Measurements from ENCODE around the gene ZFYVE9.

DNA sequence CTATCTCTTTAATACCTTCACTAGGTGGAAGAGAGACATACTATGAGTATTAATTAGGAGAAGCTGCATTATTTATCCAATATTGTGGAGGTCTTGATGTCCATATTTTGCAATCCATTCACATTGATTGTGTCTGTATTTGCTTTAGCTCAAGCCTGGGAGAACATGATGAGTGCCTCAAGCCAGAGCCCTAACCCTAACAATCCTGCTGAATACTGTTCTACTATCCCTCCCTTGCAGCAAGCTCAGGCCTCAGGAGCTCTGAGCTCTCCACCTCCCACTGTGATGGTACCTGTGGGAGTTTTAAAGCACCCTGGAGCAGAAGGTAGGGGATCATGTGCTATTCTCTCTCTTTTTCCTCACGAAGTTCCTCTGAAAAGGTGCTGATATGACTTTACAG lies 124.6 kb downstream of the ZFYVE9 start:
- TF ChIP-seq POLR2AphosphoS5 (IDR thresholded peaks at IDR 0.05; ENCODE audit: low read depth, low read length) (no peak), REST (IDR thresholded peaks at IDR 0.05; ENCODE audit: insufficient read depth in 1 of 2, low read depth in 2 of 2, low read length in 1 of 2) (no peak)
- TF ChIP-seq, protein P1, sequence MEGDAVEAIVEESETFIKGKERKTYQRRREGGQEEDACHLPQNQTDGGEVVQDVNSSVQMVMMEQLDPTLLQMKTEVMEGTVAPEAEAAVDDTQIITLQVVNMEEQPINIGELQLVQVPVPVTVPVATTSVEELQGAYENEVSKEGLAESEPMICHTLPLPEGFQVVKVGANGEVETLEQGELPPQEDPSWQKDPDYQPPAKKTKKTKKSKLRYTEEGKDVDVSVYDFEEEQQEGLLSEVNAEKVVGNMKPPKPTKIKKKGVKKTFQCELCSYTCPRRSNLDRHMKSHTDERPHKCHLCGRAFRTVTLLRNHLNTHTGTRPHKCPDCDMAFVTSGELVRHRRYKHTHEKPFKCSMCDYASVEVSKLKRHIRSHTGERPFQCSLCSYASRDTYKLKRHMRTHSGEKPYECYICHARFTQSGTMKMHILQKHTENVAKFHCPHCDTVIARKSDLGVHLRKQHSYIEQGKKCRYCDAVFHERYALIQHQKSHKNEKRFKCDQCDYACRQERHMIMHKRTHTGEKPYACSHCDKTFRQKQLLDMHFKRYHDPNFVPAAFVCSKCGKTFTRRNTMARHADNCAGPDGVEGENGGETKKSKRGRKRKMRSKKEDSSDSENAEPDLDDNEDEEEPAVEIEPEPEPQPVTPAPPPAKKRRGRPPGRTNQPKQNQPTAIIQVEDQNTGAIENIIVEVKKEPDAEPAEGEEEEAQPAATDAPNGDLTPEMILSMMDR (IDR thresholded peaks at IDR 0.05): no peak
